Activated T-helper 17 cell treated with anti-CD3 and anti-CD28 coated beads, Interleukin-2, amount 50 U/mL, for 72 hours (primary cell): Measurements from ENCODE around the gene BMP6. TPM values are rescaled to one million over a fixed set of nuclear protein-coding genes. Genes with fewer than 3 reads are reported as not detected.
A peak's percentile ranks its signal among the peaks of the same experiment; 100 is the strongest.
"Not testable (repeated sequence)": the region's sequence is repeated elsewhere in the genome, so short reads cannot be mapped to it uniquely, and the experiment has no call there.

ENCODE experiments used
- ATAC-seq: fragments of 150-1000 bp; cut with Tn5 transposase; replicated peaks from 2 replicates; pipeline ENCODE4 v1.10.0; 2021; ENCODE audit warnings: mild to moderate bottlenecking, moderate library complexity
- H3K27ac Mint-ChIP-seq: one replicate; pipeline ENCODE4 v1.8.0; 2022; ENCODE audit warnings: mixed read lengths
- H3K27me3 Mint-ChIP-seq: one replicate; pipeline ENCODE4 v1.8.0; 2022; ENCODE audit warnings: mixed read lengths
- H3K36me3 Mint-ChIP-seq: one replicate; pipeline ENCODE4 v1.8.0; 2022; ENCODE audit warnings: low read depth, mild to moderate bottlenecking, mixed read lengths
- H3K4me1 Mint-ChIP-seq: one replicate; pipeline ENCODE4 v1.8.0; 2022; ENCODE audit warnings: mixed read lengths
- H3K4me3 Mint-ChIP-seq: one replicate; pipeline ENCODE4 v1.8.0; 2022; ENCODE audit warnings: mild to moderate bottlenecking, mixed read lengths
- H3K9me3 Mint-ChIP-seq: one replicate; pipeline ENCODE4 v1.8.0; 2022; ENCODE audit warnings: mixed read lengths
- total RNA-seq, 2 donors: library from RNA; stranded (reverse); gene quantifications; one replicate each; pipeline ENCODE4 v1.2.3, GENCODE V29; 2022

The BMP6 gene
- total RNA-seq, 2 donors from 2014 or later: 0.21 TPM; not detected in 1

DNA sequence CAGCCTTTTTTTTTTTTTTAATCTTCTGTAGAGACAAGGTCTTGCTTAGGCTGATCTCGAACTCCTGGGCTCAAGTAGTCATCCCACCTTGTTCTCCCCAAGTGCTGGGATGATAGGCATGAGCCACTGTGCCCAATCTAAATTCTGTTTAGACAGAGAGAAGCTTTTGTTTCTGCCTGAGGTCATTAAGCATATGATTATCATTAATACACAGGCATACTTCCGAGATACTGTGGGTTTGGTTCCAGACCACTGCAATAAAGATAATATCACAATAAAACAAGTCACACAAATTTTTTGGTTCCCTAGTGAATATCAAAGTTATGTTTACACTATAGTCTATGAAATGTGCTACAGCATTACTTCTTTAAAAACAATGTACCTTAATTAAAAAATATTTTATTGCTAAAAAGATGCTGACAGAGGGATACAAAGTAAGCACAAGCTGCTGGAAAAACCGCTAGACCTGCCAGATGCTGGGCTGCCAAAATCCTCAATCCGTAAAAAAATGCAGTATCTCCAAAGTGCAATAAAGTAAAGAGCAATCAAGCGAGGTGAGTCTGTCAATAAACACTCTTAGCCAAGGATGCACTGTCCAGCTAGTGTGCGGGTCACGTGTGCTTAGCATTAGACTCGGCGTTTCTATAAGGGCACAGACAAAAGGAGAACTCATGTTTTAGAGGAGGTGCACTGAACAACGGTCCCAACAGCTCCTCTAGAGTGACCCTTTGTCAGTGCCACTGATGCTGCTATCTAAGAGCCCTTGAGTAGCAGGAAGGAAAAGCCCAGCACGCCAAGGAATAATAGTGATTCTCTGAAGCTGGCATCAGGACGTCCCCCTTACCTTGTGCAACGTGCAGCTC is 168.6 kb downstream of the BMP6 start:
- ATAC-seq: no peak
- H3K9me3 Mint-ChIP-seq: no peaks in the 10 kb centered on the region
- no peak overlapping the region for H3K4me3 Mint-ChIP-seq
- no peaks in the 10 kb centered on the region for H3K27me3 Mint-ChIP-seq
- H3K27ac Mint-ChIP-seq: no peak overlapping the region
- H3K4me1 Mint-ChIP-seq: no peaks in the 10 kb centered on the region
- H3K36me3 Mint-ChIP-seq: peaks cover 100% of the 10 kb centered on the region

- no peaks in the 10 kb centered on the region for H3K9me3 Mint-ChIP-seq
- no peaks in the 10 kb centered on the region for H3K27me3 Mint-ChIP-seq
- H3K36me3 Mint-ChIP-seq: peaks cover 100% of the 10 kb centered on the region
- no peak for ATAC-seq
- H3K27ac Mint-ChIP-seq: no peak overlapping the region
- no peaks in the 10 kb centered on the region for H3K4me1 Mint-ChIP-seq
- no peak overlapping the region for H3K4me3 Mint-ChIP-seq
Measured at GRCh38 chr6:7895125-7895423, 169.2 kb downstream of the BMP6 start.

DNA sequence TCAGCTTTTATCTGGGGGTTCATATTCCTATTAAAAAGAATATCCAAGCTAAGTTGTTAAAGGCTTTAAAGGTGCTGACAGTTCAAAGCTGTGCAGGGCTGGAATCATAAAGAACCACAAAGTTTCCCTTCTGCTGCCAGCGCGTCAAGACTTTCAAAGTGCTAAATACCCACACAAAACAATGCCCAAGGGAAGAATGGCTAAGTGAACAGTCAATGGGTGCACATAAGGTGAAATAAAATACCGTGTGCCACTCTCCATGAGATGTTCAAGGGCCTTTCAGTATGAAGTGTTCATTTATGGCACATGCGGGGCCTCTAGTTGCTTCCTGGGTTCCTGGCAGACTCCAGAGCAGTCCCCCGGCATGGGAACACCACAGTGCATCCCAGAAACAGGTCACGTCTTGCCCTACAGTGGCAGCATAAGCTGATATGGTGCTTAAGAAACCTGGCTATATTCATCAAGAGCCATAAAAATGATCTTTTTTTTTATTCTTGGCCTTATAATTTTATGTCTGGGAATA is 170.6 kb downstream of the BMP6 start:
- peaks cover 100% of the 10 kb centered on the region for H3K36me3 Mint-ChIP-seq
- no peak overlapping the region for H3K27ac Mint-ChIP-seq
- no peak for ATAC-seq
- no peaks in the 10 kb centered on the region for H3K4me1 Mint-ChIP-seq
- no peak overlapping the region for H3K4me3 Mint-ChIP-seq
- no peaks in the 10 kb centered on the region for H3K27me3 Mint-ChIP-seq
- H3K9me3 Mint-ChIP-seq: no peaks in the 10 kb centered on the region

DNA sequence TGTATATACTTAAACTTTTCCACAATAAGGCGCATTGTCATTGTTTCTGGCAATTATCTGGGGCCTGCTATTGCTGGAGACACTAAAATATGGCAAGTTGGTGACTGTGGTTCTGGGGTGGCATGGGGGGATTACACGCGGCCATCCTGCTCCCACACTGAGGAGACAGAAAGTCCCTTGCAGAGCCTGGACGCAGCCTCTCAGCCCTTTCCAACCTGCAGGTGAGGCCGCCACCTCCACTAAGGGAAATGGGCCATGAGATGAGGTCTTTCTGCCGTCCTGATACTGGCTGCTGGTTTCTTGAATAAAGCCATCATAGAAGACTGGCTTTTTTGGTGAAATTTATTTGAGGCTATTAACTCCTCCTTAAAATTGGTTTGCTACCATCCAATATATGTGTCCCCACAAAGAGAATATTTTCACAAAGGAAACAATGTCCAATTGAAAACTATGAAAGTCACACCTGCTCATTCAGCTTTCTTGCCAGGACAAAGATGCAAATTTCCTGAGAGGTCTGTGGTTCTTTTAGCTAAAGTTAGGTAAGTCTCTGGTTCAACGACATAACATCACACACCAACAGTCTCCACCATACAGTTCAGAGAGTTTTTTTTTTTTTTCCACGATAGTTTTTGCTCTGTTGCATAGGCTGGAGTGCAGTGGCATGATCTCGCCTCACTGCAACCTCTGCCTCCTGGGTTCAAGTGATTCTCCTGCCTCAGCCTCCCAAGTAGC is 171.7 kb downstream of the BMP6 start:
- peaks cover 100% of the 10 kb centered on the region for H3K36me3 Mint-ChIP-seq
- no peak for ATAC-seq
- no peaks in the 10 kb centered on the region for H3K27me3 Mint-ChIP-seq
- no peak overlapping the region for H3K27ac Mint-ChIP-seq
- no peak overlapping the region for H3K4me3 Mint-ChIP-seq
- no peaks in the 10 kb centered on the region for H3K4me1 Mint-ChIP-seq
- H3K9me3 Mint-ChIP-seq: no peaks in the 10 kb centered on the region

DNA sequence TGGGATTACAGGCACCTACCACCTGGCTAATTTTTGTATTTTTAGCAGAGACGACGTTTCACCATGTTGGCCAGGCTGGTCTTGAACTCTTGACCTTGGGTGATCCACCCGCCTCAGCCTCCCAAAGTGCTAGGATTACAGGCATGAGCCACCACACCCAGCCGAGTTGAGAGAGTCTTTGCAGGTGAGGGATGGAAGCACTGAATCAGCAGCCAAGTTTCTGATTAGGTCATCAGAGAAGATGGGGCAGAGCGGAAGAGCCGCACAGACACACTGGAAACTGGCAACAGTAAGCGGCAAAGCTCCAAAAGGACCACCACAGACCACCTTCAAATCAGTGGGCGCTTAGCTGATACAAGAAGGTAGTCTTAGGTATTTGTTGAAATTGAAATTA is 172.3 kb downstream of the BMP6 start:
- H3K27me3 Mint-ChIP-seq, H3K27ac Mint-ChIP-seq, ATAC-seq, H3K9me3 Mint-ChIP-seq, H3K4me1 Mint-ChIP-seq, H3K4me3 Mint-ChIP-seq: not testable (repeated sequence)
- peaks cover 100% of the 10 kb centered on the region for H3K36me3 Mint-ChIP-seq

DNA sequence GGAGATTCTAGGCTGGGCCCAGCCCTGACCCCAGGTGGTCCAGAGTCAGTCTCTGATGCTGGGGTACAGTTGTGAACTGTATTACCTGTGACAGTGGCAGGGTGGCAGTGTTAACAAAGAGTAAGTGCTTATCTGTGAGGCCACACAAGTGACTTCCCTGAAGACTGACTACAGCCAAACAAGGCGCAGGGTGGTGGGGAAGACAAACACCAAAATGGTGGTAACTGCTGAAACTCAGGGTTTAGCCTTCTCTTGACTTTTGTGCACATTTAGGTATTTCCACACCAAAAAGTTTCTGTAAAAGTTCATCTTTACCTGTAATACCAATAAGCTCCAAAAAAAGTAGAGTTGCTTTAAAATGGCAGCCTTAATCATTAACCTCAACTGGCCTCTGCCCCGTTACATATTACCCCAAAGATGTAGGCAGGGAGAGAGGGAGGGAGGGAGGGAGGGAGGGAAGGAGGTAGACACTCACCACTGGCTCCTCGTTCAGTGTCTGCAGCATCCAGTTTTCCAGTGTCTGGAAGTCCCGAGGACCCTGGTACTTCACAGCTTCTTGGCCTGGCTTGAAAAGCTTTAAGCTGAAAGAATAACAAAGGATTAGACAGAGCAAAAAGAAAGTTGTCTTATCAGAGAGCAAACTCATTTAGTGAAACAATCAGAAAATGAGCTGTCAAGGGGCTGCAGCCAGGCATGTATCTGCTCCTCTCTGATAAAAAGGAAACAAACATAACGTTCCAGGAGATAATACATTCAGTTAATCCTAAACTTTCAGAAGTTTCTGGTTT is 173.4 kb downstream of the BMP6 start:
- Mint-ChIP-seq H3K4me1 (no peaks in the 10 kb centered on the region), H3K4me3 (no peak overlapping the region), H3K27me3 (no peaks in the 10 kb centered on the region), H3K27ac (no peak overlapping the region), H3K9me3 (no peaks in the 10 kb centered on the region), H3K36me3 (peaks cover 100% of the 10 kb centered on the region)
- ATAC-seq: peak; percentile 23

- no peak for ATAC-seq
- Mint-ChIP-seq H3K36me3 (peaks cover 100% of the 10 kb centered on the region), H3K27me3 (no peaks in the 10 kb centered on the region), H3K4me1 (no peaks in the 10 kb centered on the region), H3K27ac (no peak overlapping the region), H3K4me3 (no peak overlapping the region), H3K9me3 (no peaks in the 10 kb centered on the region)
Measured at GRCh38 chr6:7899889-7900213, 174.0 kb downstream of the BMP6 start.

DNA sequence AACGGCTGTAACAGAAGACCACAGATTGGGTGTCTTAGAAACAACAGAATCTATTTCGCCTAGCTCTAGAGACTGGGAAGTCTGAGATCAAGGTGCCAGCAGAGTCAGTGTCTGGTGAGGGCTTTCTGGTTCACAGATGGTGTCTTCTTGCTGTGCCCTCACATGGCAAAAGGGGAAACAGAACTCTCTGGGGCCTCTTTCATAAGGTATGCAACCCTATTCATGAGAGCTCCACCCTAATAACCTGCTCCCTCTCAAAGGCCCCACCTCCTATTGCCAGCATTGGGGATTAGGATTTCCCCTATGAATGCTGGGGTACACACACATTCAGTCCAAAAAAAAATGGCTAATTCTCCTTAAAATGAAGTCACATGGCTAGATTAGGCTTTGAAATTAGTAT is 174.7 kb downstream of the BMP6 start:
- H3K9me3 Mint-ChIP-seq: no peaks in the 10 kb centered on the region
- H3K4me1 Mint-ChIP-seq: no peaks in the 10 kb centered on the region
- H3K27ac Mint-ChIP-seq: no peak overlapping the region
- ATAC-seq: no peak
- H3K4me3 Mint-ChIP-seq: no peak overlapping the region
- no peaks in the 10 kb centered on the region for H3K27me3 Mint-ChIP-seq
- peaks cover 100% of the 10 kb centered on the region for H3K36me3 Mint-ChIP-seq

DNA sequence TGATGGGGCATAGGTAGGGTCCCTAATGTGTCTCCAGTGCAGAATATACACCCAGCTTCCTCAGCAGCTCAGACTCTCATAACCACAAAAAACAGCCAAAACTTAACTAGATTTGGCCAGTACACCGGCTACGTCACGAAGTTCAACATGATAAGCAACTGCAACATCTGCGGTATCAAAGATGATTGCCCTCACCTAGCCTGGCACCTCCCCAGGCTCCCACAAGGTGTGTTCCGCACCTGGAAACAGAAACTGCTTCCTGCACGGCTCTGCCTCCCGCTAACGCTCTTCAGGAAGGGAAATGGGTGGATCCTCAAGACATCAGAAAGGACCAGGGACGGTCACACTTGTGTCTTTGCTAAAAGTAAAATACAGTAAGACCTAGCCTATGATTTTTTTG is 175.2 kb downstream of the BMP6 start:
- Mint-ChIP-seq H3K4me1 (no peaks in the 10 kb centered on the region), H3K36me3 (peaks cover 96% of the 10 kb centered on the region), H3K27me3 (no peaks in the 10 kb centered on the region), H3K4me3 (no peak overlapping the region), H3K27ac (no peak overlapping the region), H3K9me3 (no peaks in the 10 kb centered on the region)
- ATAC-seq: no peak

GRCh38 chr6:7901780-7902179 is 175.9 kb downstream of the BMP6 start:
- Mint-ChIP-seq H3K4me1 (no peaks in the 10 kb centered on the region), H3K27me3 (no peaks in the 10 kb centered on the region)

DNA sequence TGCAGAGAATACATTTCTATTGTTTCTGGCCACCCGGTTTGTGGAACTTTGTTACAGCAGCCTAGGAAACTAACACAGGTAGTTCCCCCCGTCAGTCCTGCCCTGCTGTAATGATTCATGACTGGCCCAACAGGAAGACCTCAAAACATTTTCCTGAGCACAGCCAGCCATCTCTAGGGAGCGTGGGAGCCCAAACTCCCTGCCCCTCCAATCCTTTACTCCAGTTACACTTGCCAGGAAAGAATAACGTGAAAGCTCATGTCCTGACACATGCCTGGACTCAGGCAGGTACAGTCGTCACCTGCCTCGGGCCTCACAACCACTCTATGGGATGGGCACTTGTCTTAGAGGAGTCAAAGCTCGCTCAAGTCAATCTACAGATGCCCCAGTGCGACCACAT is 176.3 kb downstream of the BMP6 start:
- H3K9me3 Mint-ChIP-seq: no peaks in the 10 kb centered on the region
- peaks cover 84% of the 10 kb centered on the region for H3K36me3 Mint-ChIP-seq
- no peak for ATAC-seq
- no peaks in the 10 kb centered on the region for H3K27me3 Mint-ChIP-seq
- no peak overlapping the region for H3K27ac Mint-ChIP-seq
- H3K4me3 Mint-ChIP-seq: no peak overlapping the region
- H3K4me1 Mint-ChIP-seq: no peaks in the 10 kb centered on the region

More at GRCh38 chr6:7901780-7902179, 175.9 kb downstream of the BMP6 start:
- Mint-ChIP-seq H3K27ac (no peak overlapping the region), H3K9me3 (no peaks in the 10 kb centered on the region), H3K4me3 (no peak overlapping the region), H3K36me3 (peaks cover 88% of the 10 kb centered on the region)
- no peak for ATAC-seq

GRCh38 chr6:7902867-7903266 is 177.0 kb downstream of the BMP6 start:
- Mint-ChIP-seq H3K4me3 (no peak overlapping the region), H3K27ac (no peak overlapping the region), H3K36me3 (peaks cover 82% of the 10 kb centered on the region), H3K27me3 (no peaks in the 10 kb centered on the region), H3K9me3 (no peaks in the 10 kb centered on the region), H3K4me1 (peaks cover 4% of the 10 kb centered on the region)
- no peak for ATAC-seq

DNA sequence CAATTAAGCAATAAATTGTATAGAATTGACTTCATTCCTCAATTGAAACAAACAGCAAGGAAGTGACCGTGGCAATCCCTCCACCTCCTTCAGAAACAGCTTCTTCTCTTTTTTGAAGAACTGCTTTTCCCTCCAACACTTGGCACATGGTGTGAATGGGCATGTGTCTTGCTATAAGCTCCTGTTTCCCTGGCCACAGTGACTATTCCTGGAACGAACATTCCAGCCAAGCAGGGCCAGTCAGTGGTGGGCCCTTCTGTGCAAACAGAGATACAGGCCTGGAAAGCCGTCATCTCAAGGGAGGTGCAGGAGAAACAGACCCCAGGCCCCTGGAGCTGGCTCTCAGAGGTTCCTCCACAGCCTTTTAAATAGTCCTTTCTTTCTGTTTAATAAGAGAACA is 177.8 kb downstream of the BMP6 start:
- Mint-ChIP-seq H3K4me1 (peaks cover 5% of the 10 kb centered on the region), H3K9me3 (no peaks in the 10 kb centered on the region), H3K4me3 (no peak overlapping the region), H3K27me3 (no peaks in the 10 kb centered on the region), H3K27ac (no peak overlapping the region), H3K36me3 (peaks cover 79% of the 10 kb centered on the region)
- no peak for ATAC-seq

DNA sequence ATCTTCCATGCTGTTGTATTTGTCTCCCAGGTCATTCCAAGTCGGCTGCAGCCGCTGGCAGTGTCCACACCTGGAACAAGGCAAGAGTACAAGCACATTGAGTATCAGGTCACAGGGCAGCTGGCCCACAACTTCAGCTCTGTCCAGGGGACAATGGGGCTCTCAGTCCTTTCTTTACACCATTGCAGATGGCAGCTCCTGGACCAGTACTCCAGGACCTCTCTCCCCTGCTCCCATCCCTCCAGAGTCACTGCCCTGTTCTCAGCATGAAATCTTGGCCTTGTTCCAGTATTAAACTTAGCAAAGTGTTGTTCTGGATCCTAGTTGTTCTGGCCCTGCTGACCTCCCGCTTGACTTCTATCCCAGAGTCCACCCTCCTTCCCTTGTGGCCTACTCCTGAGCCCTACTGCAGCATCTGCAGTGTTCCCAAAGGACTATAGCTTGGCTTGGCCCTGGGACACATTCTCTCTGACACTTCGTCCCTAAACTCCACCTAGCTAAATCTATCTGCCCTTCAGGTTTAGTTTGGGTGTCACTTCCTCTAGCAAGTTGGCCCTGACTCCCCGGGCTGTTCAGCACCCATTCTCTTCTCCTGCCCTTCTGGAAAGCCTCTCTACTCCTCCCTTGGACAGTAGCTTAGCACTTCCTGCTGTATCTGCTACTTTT is 178.9 kb downstream of the BMP6 start:
- Mint-ChIP-seq H3K4me1 (peaks cover 5% of the 10 kb centered on the region), H3K9me3 (no peaks in the 10 kb centered on the region), H3K27me3 (no peaks in the 10 kb centered on the region), H3K4me3 (no peak overlapping the region), H3K36me3 (peaks cover 77% of the 10 kb centered on the region), H3K27ac (peak overlapping the region; percentile 0)
- ATAC-seq: no peak
